PFSK-1 (cell line): ENCODE data around the gene RNF217.

ENCODE experiments used
- FOXP2 ChIP-seq: optimal IDR thresholded peaks from 2 replicates; pipeline ENCODE3; 2011; ENCODE audit warnings: borderline replicate concordance, control low read depth, inconsistent platforms; ENCODE audit not compliant: insufficient read depth; ENCODE audit errors: extremely low read length, extremely low read depth
- POLR2AphosphoS5 ChIP-seq: IDR thresholded peaks from 2 replicates; pipeline ENCODE4 v1.6.1; 2012; ENCODE audit warnings: low read depth, mild to moderate bottlenecking, control low read depth, low read length, moderate library complexity
- REST ChIP-seq, 2 experiments: IDR thresholded peaks; 2 replicates each; pipeline versions ENCODE4 v1.6.1 to v1.8.0; 2011 to 2012; ENCODE audit warnings: low read depth in 2 of 2, low read length in 2 of 2, control low read depth in 1 of 2, inconsistent platforms in 1 of 2, mild to moderate bottlenecking in 1 of 2, moderate library complexity in 1 of 2; ENCODE audit not compliant: insufficient read depth in 1 of 2
- SIN3A ChIP-seq: IDR thresholded peaks from 2 replicates; pipeline ENCODE4 v1.6.1; 2012; ENCODE audit warnings: mild to moderate bottlenecking, low read length, moderate library complexity, borderline replicate concordance; ENCODE audit not compliant: insufficient read depth
- TAF1 ChIP-seq: IDR thresholded peaks from 2 replicates; pipeline ENCODE4 v1.6.1; 2012; ENCODE audit warnings: low read length, control low read depth, borderline replicate concordance; ENCODE audit not compliant: insufficient read depth

The RNF217 gene

GRCh38 chr6:125116170-125116569 is 153.9 kb downstream of the RNF217 start:
- no peak for TF ChIP-seq POLR2AphosphoS5
- no peak for TF ChIP-seq REST (IDR thresholded peaks at IDR 0.05; ENCODE audit: insufficient read depth in 1 of 2, low read depth in 2 of 2, low read length in 2 of 2)
- TF ChIP-seq SIN3A = no peak
- no peak for TF ChIP-seq TAF1
- TF ChIP-seq FOXP2 = no peak

GRCh38 chr6:125116710-125117109 is 154.5 kb downstream of the RNF217 start:
- no peak for TF ChIP-seq SIN3A
- no peak for TF ChIP-seq POLR2AphosphoS5
- no peak for TF ChIP-seq REST (IDR thresholded peaks at IDR 0.05; ENCODE audit: insufficient read depth in 1 of 2, low read depth in 2 of 2, low read length in 2 of 2)

GRCh38 chr6:125117818-125118217 is 155.6 kb downstream of the RNF217 start:
- TF ChIP-seq POLR2AphosphoS5 (no peak), FOXP2 (no peak), TAF1 (no peak), SIN3A (no peak), REST (IDR thresholded peaks at IDR 0.05; ENCODE audit: insufficient read depth in 1 of 2, low read depth in 2 of 2, low read length in 2 of 2) (no peak)

GRCh38 chr6:125120054-125120590 is 157.9 kb downstream of the RNF217 start:
- TF ChIP-seq FOXP2 (no peak), POLR2AphosphoS5 (no peak), REST (IDR thresholded peaks at IDR 0.05; ENCODE audit: insufficient read depth in 1 of 2, low read depth in 2 of 2, low read length in 2 of 2) (no peak), SIN3A (no peak), TAF1 (no peak)

- TF ChIP-seq REST (IDR thresholded peaks at IDR 0.05; ENCODE audit: insufficient read depth in 1 of 2, low read depth in 2 of 2, low read length in 2 of 2) = no peak
- no peak for TF ChIP-seq FOXP2
- TF ChIP-seq POLR2AphosphoS5 = no peak
- TF ChIP-seq TAF1 = no peak
- no peak for TF ChIP-seq SIN3A
Observed at GRCh38 chr6:125121894-125122293, 159.7 kb downstream of the RNF217 start.
